Heart left ventricle (tissue), 13 donors: Measurements from ENCODE around the gene ADGRG1.

Experiments
- POLR2A ChIP-seq, 2 donors: fragments of 450-650 bp; IDR thresholded peaks; one replicate each; pipeline ENCODE4 v1.6.1; 2017; ENCODE audit warnings: antibody characterized with exemption in 2 of 2, mild to moderate bottlenecking in 2 of 2, moderate library complexity in 2 of 2
- TF ChIP-seq, protein P1 (sequence below), 12 donors: fragments of 200-600 bp; sonication (generic) in 4 of 12; IDR thresholded peaks; one replicate each; pipeline versions ENCODE4 v1.5.0 to v1.8.0; 2018 to 2022; ENCODE audit warnings: antibody characterized with exemption in 12 of 12, mild to moderate bottlenecking in 5 of 12
- donor health status: ischemic (EF 13 %, LVEDD 7.1; RV severe dilation, severe dysfunction).
- donor health status: DM: no; HTN: yes; CAD: no.
- donor health status: DM: no; HTN: no; CAD: no.
- donor health status: ischemic (EF 25% LVEDD 6.9; RV normal size, moderate dysfunction).
- donor health status: ischemic (EF 25% LVEDD 5.7; RV mildly dilated, moderate dysfunction).
- donor health status: ischemic (EF 35%, LVEDD 5.7; RV mildly dilated, moderate dysfunction).
- donor health status: nonischemic (EF 11% LVEDD 7.7; RV severe dilation, severe dysfunction).
- donor health status: DM: yes; HTN: yes; CAD: no.
- donor health status: PGD.
- donor health status: ischemic (EF 29% LVEDD 5.4; RV normal size, mild dysfunction).
- donor health status: nonischemic (EF 23%, LVEDD 6.1; RV moderate dilation, normal function).

DNA sequence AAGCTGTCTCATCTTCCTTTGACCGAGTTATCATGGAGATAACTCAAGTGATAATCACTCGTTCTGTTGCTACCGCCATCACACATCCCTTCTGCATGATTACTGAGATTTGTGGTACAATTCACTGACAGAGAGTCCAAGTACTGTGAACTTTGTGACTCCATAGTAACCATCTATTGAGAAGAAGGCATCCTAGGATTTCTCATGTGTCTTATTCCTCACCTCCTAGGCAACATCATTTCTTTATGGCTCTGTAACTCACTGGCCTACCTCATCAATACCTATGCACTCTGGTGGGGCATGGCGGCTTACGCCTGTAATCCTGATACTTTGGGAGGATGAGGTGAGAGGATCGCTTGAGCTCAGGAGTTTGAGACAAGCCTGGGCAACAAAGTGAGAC is 85.6 kb downstream of the ADGRG1 start:
- TF ChIP-seq, protein P1, sequence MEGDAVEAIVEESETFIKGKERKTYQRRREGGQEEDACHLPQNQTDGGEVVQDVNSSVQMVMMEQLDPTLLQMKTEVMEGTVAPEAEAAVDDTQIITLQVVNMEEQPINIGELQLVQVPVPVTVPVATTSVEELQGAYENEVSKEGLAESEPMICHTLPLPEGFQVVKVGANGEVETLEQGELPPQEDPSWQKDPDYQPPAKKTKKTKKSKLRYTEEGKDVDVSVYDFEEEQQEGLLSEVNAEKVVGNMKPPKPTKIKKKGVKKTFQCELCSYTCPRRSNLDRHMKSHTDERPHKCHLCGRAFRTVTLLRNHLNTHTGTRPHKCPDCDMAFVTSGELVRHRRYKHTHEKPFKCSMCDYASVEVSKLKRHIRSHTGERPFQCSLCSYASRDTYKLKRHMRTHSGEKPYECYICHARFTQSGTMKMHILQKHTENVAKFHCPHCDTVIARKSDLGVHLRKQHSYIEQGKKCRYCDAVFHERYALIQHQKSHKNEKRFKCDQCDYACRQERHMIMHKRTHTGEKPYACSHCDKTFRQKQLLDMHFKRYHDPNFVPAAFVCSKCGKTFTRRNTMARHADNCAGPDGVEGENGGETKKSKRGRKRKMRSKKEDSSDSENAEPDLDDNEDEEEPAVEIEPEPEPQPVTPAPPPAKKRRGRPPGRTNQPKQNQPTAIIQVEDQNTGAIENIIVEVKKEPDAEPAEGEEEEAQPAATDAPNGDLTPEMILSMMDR (IDR thresholded peaks at IDR 0.05), result no peak
- TF ChIP-seq POLR2A (IDR thresholded peaks at IDR 0.05), result no peak
